NK-92 (cell line): Measurements from ENCODE around the gene C11orf98.

Experiments
- DNase-seq: peaks from one replicate; lab custom pipeline; 2025; ENCODE audit not compliant: unreplicated experiment; lab: John Stamatoyannopoulos, UW

Gene C11orf98

DNA sequence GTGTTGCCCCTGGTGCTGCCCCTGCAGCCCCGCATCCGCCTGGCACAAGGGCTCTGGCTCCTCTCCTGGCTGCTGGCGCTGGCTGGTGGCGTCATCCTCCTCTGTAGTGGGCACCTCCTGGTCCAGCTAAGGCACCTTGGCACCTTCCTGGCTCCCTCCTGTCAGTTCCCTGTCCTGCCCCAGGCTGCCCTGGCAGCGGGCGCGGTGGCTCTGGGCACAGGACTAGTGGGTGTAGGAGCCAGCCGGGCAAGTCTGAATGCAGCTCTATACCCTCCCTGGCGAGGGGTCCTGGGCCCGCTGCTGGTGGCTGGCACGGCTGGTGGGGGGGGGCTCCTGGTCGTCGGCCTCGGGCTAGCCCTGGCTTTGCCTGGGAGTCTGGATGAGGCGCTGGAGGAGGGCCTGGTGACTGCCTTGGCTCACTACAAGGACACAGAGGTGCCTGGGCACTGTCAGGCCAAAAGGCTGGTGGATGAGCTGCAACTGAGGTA, 51.7 kb downstream of the C11orf98 start:
- DNase-seq = no peak
